Glomerular endothelial cell (primary cell): ENCODE data around the gene MS4A15. TPM values are rescaled to one million over a fixed set of nuclear protein-coding genes. Genes with fewer than 3 reads are reported as not detected.
A peak's percentile ranks its signal among the peaks of the same experiment; 100 is the strongest.

Experiments
- DNase-seq: peaks from one replicate; pipeline ENCODE4 v3.0.0-alpha.2; 2011; ENCODE audit warnings: low read depth, low spot score; ENCODE audit errors: extremely low read depth
- total RNA-seq: library from RNA; depleted of rRNA; stranded (reverse); fragments of >200 nt; gene quantifications from 2 replicates; pipeline ENCODE4 v1.2.3, GENCODE V29; 2015

MS4A15 gene
- total RNA-seq, 1 donor from 2014 or later = not detected

- peak; percentile 79 for DNase-seq
These were observed 18.8 kb downstream of the MS4A15 start for GRCh38 chr11:60775420-60775961.

DNA sequence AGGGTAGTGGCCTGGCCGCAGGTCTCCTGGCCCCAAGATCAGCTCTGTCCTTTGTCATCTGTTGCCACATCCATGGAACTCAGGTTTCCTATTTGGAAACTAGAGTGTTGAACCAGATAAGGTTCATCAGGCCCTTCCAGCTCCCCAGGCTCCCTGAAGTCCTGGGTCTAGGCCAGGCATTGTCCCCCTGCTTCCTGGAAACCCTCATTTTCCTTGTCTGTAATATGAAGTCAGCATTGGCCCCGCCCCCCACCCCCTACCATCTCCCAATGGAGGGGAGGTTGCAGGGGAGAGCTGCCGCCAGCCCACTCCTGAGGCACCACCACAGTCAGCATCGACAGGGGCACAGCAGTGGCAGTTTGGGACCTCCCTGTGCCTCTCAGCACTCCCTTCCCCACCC is 19.5 kb downstream of the MS4A15 start:
- DNase-seq = no peak

DNA sequence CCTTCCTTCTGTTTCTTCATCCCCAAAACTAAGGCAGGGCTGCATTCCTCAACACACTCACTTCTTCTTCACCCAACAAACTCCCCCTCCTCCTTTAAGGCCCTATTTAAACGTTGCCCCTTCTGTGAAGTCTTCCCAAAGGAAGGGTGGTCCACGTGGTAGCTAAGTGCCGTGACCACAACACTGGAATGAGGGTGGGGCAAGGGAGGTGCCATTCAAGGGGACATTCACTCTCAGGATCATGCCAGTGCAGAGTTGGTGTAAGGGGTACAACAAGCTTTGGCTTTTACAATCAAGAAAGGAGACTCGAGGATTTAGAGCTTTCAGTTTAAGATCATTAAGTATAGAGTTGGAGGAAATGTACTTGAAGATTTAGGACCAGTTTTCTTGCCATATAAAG is 20.4 kb downstream of the MS4A15 start:
- no peak for DNase-seq

DNA sequence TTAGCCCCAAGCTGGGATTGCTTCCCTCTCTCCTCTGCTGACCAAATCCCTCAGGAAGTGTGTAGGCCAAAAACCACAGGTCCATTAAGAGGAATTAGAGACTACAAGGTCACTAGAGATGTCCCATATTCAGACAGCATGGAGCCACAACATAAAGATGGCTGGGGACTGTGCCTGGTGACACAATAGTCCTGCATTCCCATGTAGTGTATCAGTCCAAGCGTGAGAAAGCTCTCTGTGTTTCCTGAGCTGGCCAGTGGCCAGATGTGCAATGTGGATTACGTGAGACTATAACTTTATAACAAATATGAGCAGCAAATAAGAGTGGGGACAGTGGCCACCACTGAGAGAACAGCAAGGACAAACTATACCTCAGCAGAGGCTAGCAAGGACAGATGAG is 20.9 kb downstream of the MS4A15 start:
- DNase-seq = peak; percentile 88

- no peak for DNase-seq
These were observed 23.4 kb downstream of the MS4A15 start for GRCh38 chr11:60780065-60780464.

DNA sequence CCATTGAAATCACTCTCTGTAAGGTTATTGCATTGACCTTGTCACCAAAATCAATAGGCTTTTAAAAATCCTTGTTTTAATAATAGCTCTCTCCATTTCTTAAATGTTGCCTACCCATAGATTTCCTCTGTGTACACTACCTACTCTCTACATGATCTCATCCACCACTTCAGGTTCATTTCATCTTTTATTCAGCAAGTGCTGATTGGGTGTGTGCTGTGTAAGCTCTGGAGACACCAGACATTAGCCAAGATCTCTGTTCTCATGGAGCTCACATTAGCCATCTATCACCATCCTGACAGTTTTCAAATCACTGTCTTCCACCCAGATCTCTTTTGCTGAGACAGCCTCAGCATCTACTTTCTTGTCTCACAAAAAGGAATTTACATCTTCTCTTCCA is 24.1 kb downstream of the MS4A15 start:
- DNase-seq = no peak

- DNase-seq = no peak
These were observed 24.8 kb downstream of the MS4A15 start for GRCh38 chr11:60781286-60781980.

DNA sequence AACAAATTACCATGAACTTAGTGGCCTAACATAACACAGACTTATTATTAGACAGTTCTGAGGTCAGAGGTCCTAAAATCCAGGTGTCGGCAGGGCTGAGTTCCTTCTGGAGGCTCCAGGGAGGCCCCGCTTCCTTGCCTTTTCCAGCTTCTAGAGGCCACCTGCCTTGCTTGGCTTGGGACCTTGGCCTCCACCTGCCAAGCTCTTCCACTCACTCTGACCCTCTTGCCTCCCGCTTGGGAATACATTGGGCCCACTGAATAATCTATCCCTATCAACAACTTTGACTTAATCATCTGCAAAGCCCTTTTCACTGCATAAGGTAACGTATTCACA is 25.3 kb downstream of the MS4A15 start:
- DNase-seq = no peak

- no peak for DNase-seq
These were observed 25.9 kb downstream of the MS4A15 start for GRCh38 chr11:60782393-60783140.

- DNase-seq = no peak
These were observed 26.4 kb downstream of the MS4A15 start for GRCh38 chr11:60783141-60783484.

DNA sequence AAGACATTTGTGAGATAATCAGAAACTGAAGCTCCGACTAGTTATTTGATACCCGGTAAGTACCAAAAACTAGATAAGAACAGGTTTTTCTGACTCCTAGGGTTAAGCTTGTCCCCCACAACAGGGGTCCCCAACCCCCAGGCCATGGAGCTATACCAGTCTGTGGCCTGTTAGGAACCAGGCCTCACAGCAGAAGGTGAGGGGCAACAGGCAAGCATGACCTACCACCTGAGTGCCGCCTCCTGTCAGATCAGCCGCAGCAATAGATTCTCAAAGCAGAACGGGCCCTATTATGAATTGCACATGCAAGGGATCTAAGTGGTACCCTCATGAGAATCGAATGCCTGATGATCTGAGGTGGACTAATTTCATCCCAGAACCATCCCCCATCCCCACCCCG is 27.2 kb downstream of the MS4A15 start:
- DNase-seq = no peak

DNA sequence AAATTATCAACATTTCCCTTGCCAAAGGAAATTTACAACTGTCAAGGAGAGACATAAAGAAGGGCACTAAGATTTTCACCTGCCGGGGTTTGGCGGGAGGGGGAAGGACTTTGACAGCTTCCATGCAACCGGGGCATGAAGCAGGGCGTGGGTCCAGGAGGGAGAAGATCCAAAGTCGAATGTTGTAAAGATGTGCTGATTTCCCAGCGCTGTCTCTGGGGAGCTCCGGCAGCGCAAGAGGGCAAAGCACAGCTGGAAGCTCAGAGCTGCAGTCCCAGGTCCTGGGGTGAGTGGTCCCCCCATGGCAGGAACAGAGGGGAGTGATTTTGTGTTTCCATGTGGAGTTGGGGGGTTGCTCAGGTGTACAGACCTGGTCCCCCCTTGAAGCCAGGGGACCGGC is 28.5 kb downstream of the MS4A15 start, which contains the start of gene MS4A10:
Gene MS4A10, plus strand, starts transcription at position 198 of the 400 bp plus-strand sequence. CDS start 5,003 bp downstream, outside the sequence.
- DNase-seq = no peak

DNA sequence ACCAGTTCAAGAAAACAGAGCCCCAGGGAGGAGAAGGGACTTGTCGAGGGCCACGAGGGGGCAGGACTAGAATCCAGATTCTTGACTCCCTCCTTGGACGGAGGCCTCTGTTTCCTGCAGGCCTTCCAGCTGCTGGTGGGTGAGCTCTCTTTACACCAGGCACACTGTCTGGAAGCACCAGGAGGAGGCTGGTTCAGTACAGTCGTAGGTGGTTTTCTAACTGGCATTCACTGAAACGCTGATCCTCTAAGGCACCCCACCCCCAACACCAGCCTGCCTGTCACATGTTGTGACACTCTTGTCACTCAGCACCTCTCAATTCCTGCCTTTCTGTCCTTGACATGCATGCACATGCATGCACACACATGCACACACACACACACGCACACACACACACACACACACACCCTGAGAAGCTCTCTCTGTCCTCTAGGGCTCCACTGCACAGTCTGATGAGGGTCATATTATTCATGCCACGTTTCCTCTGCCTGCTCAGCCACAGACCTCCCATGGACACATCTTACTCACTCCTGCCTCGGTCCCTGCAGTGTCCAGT is 29.2 kb downstream of the MS4A15 start:
- DNase-seq = no peak

GRCh38 chr11:60786811-60787567 is 30.3 kb downstream of the MS4A15 start:
- peak; percentile 81 for DNase-seq

- no peak for DNase-seq
These were observed 31.9 kb downstream of the MS4A15 start for GRCh38 chr11:60788401-60789125.

DNA sequence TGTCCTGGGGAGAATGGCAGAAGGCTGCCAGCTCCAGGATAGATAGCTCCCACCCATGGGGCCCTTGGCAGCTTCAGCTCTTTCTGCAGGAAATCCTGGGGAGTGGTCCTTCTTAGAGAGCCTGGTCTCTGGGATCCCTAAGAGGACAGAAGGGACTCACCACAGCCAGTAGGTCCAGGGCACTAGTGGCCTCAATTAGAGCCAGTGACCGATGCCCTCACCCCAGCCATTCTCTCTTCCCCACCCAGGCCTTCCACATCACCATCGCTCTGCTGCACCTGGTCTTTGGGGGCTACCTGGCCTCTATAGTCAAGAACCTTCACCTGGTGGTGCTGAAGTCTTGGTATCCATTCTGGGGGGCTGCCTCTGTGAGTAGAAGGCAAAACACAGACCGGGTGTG is 34.1 kb downstream of the MS4A15 start:
- DNase-seq = no peak

GRCh38 chr11:60791153-60791933 is 34.7 kb downstream of the MS4A15 start:
- no peak for DNase-seq

DNA sequence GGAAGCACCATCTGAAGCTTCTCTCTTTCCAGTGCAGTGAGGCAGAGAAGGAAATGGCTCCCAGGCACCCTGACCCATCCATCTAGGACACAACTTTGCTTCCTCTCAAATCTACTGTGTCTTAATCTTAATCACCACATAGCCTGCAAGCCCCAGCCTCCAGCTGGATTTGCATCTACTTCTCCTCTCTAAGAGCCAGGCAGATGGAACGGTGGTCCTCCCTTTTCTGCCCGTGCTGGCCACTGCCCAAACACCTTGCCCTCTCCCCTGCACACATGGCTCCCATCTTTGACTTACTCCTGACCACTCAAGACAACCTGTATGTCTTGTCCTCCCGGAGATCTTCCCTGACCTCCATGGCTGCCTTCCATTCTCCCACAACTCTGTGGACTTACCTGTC is 35.9 kb downstream of the MS4A15 start:
- DNase-seq = no peak

DNA sequence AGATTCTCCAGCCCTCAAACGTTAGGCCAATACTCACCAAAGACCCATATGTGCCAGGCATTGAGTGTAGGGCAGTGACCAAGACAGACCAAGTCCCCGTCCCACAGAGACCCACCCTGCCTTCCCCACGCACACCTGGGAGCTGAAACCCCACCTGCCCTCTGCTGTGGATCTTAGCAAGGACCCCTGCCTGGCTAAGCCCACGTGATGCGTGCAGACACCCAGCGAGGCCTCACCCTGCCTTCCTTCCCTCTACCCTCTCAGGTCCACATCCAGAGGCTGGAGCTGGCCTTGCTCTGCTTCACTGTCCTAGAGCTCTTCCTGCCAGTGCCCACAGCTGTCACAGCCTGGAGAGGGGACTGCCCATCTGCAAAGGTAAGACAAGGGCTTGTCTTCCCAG is 38.6 kb downstream of the MS4A15 start:
- no peak for DNase-seq
